H1 (cell line): ENCODE results near the gene PRICKLE3. TPM values are rescaled to one million over a fixed set of nuclear protein-coding genes. Genes with fewer than 3 reads are reported as not detected.
A peak's percentile ranks its signal among the peaks of the same experiment; 100 is the strongest.

Experiments
- CEBPB ChIP-seq: IDR thresholded peaks from 2 replicates; pipeline ENCODE4 v1.6.1; 2012; ENCODE audit warnings: low read depth, low read length
- POLR2A ChIP-seq, 2 experiments: IDR thresholded peaks; 1 replicate in 1 of 2; 2 replicates in 1 of 2; pipeline ENCODE4 v1.6.1; 2011; ENCODE audit warnings: low read depth in 2 of 2, low read length in 2 of 2, mild to moderate bottlenecking in 2 of 2; ENCODE audit errors: control extremely low read depth in 1 of 2
- SIN3A ChIP-seq, 2 experiments: IDR thresholded peaks in 1 of 2; conservative IDR thresholded peaks in 1 of 2; 2 replicates each; pipeline ENCODE4 v1.6.1; 2011 to 2012; ENCODE audit warnings: low read length in 2 of 2, improper control_type of control experiment in 1 of 2, low read depth in 1 of 2, mild to moderate bottlenecking in 1 of 2
- SRF ChIP-seq: IDR thresholded peaks from 2 replicates; pipeline ENCODE4 v1.6.1; 2011; ENCODE audit warnings: mild to moderate bottlenecking, low read depth, low read length, moderate library complexity
- polyA plus RNA-seq, 7 experiments: library from polyadenylated mRNA; depleted of rRNA in 3 of 7; stranded (reverse) in 5 of 7; unstranded in 2 of 7; fragments of >200 nt in 5 of 7; fragments of 200-250 nt in 2 of 7; gene quantifications; 1 replicate in 5 of 7; 2 replicates in 1 of 7; 4 replicates in 1 of 7; pipeline versions ENCODE4 v1.2.1 to v1.2.3, GENCODE V29; 2011 to 2013; ENCODE audit warnings: missing spikeins in 2 of 7, mixed read lengths in 2 of 7
- total RNA-seq: library from RNA; stranded (reverse); fragmentation: NEBNext Ultra II Directional; extraction: Animal tissue kit (Norgen Biotek cat#: 25700); gene quantifications from 2 replicates; pipeline ENCODE4 v1.2.1, GENCODE V29; 2021

The PRICKLE3 gene
- total and polyA plus RNA-seq, 2 of the 8 experiments (the other 6 are each of a cell fraction or from before 2014, with no cell fraction given), result 9.1 to 10.6 TPM

GRCh38 chrX:49199906-49200771 lies 14.0 kb upstream of the PRICKLE3 start, which contains the start of gene SYP (continued):
- TF ChIP-seq SIN3A (conservative IDR thresholded peaks at IDR 0.05 in 1 of 2, IDR thresholded peaks at IDR 0.05 in 1 of 2; ENCODE audit: low read depth in 1 of 2, low read length in 2 of 2) (peak; percentile 86 to 97; a peak in 3 of 4 replicates), POLR2A (IDR thresholded peaks at IDR 0.05; ENCODE audit: control extremely low read depth in 1 of 2, low read depth in 2 of 2, low read length in 2 of 2) (peak in 1 of 2 experiments; percentile 74; a peak in 1 of 3 replicates), CEBPB (no peak), SRF (no peak)
